HG02943 (cell line): ENCODE data around the gene OR5C1.
"Not testable (repeated sequence)": the region's sequence is repeated elsewhere in the genome, so short reads cannot be mapped to it uniquely, and the experiment has no call there.

Experiments
- ATAC-seq: cut with Tn5 transposase; IDR thresholded peaks from one replicate; pipeline ENCODE4 v1.9.1; 2021; ENCODE audit warnings: mild to moderate bottlenecking, low read depth, moderate library complexity; ENCODE audit not compliant: unreplicated experiment

Gene OR5C1

GRCh38 chr9:122788831-122789230, at the start of gene OR5C1:
Gene OR5C1, plus strand, starts transcription at chr9:122788933. Its CDS starts 0 bp downstream, at chr9:122788933.
- no peak for ATAC-seq

GRCh38 chr9:122742003-122742402, 46.7 kb upstream of the OR5C1 start, which contains the start of gene OR1L6:
Gene OR1L6, plus strand, starts transcription at chr9:122742303. Its CDS starts 7,545 bp downstream, at chr9:122749848.
- ATAC-seq = no peak

GRCh38 chr9:122754825-122755224, 33.9 kb upstream of the OR5C1 start:
- ATAC-seq = no peak

GRCh38 chr9:122767817-122768216, 20.9 kb upstream of the OR5C1 start:
- no peak for ATAC-seq

DNA sequence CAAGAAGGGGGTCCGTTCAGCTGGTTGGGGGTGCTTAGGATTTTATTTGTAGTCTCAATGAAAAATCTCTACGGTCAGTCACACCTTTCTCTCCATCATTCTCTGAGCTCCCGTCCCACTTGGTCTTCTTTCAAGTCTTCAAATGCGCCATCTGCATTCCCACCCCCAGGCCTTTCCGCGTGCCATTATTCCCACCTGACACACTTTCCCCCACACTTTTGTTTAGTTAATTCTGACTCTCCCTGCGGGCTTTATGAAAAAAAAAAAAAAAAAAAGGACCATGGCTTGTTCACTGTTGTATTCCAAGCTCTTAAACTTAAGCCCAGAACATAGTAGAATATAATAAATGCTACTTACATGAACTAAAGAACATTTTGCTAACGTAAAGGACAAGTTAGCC, 11.7 kb upstream of the OR5C1 start:
- ATAC-seq = no peak

GRCh38 chr9:122777935-122778627, 10.7 kb upstream of the OR5C1 start:
- no peak for ATAC-seq

GRCh38 chr9:122779181-122779580, 9.6 kb upstream of the OR5C1 start:
- no peak for ATAC-seq

GRCh38 chr9:122780026-122780425, 8.7 kb upstream of the OR5C1 start:
- ATAC-seq = no peak

- no peak for ATAC-seq
These were observed 7.1 kb upstream of the OR5C1 start for GRCh38 chr9:122781671-122782070.

GRCh38 chr9:122785269-122785668, 3.5 kb upstream of the OR5C1 start:
- ATAC-seq = no peak

DNA sequence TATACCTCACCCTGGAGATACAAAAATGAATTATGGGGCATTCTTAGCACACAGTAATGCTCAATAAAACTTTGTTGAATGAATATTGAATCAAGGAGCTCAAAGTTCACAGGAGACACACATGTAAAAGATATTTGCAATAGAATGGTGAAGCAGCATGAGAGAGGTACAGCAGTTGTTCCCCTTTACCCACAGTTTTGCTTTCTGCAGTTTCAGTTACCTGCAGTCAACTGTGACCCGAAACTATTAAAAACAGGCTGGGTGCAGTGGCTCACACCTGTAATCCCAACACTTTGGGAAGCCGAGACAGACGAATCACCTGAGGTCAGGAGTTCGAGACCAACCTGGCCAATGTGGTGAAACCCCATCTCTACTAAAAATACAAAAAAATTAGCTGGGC, 2.4 kb upstream of the OR5C1 start:
- ATAC-seq = no peak

- ATAC-seq = no peak
These were observed 718 bp downstream of the OR5C1 start for GRCh38 chr9:122789256-122790046.

DNA sequence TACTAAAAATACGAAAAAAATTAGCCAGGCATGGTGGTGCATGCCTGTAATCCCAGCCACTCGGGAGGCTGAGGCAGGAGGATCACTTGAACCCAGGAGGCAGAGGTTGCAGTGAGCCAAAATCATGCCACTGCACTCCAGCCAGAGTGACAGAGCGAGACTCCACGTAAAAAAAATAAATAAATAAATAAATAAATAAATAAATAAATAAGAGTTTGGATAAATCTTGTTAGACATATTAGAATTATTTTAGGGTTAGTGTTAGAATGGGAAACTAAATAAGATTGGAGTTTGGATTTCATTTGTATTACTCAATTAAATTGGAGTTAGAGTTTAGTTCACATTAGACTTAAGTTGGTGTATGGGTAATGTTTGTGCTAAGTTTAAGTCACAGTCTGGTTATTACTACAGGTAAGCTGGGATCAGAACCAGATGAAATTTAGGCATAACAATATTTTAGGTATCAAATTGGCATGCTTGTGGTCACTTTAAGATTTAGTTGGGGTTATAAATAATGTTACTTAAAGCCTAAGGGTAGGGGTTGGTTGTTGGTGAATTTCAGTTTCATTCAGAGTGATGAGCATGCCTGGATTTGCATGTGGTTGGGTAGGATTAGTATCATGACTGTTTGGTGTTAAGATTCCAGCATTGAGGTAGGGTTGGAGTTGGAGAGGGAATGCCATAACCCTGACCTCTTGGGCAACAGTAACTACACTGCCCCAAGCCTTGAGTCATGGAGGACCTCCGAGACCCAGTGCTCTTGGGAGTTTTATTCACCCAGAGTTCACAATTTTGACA, 3.3 kb downstream of the OR5C1 start:
- no peak for ATAC-seq

DNA sequence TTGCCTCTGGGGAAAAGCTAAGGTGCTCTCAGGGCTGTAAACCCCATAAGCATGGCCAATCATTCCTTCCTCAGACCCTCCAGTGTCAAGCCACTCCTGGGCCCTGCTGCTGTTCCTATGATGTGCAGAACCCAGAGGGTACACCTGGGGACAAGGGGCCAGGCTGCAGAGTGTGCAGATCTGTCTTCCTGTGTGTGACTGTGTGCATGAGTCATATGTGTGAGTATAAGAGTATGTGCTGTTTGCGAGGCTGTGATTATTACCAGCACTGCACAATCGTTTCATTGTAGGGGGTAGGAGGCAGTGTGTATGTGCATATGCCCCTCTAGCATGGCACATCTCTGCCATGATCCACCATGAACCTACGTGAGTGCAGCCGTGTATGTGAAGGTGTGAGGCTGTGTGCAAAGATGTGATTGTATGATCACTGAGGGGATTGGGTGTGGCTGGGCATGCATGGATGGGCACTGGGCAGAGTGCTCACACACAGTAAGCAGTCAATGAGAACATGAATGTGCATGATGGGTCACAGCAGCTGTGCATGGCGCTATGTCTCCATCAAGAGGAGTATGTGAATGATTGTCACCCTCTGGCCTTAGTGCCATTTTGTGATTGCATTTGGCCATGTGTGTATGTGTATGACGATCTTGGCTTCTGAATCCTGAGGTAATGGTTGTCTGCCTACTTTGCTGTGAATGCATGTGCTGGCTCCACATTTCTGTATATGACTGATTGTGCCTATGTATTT, 8.8 kb downstream of the OR5C1 start:
- no peak for ATAC-seq

DNA sequence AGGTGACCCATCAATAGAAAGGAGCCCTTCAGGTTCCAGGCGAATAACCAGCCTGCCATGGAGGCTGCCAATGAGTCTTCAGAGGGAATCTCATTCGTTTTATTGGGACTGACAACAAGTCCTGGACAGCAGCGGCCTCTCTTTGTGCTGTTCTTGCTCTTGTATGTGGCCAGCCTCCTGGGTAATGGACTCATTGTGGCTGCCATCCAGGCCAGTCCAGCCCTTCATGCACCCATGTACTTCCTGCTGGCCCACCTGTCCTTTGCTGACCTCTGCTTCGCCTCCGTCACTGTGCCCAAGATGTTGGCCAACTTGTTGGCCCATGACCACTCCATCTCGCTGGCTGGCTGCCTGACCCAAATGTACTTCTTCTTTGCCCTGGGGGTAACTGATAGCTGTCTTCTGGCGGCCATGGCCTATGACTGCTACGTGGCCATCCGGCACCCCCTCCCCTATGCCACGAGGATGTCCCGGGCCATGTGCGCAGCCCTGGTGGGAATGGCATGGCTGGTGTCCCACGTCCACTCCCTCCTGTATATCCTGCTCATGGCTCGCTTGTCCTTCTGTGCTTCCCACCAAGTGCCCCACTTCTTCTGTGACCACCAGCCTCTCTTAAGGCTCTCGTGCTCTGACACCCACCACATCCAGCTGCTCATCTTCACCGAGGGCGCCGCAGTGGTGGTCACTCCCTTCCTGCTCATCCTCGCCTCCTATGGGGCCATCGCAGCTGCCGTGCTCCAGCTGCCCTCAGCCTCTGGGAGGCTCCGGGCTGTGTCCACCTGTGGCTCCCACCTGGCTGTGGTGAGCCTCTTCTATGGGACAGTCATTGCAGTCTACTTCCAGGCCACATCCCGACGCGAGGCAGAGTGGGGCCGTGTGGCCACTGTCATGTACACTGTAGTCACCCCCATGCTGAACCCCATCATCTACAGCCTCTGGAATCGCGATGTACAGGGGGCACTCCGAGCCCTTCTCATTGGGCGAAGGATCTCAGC, 11.6 kb downstream of the OR5C1 start, which contains the start of gene OR1K1:
Gene OR1K1 (plus strand): TSS at position 58 of the 995 bp plus-strand sequence. CDS start 0 bp downstream, at position 58.
- no peak for ATAC-seq

- ATAC-seq = no peak
These were observed 17.9 kb downstream of the OR5C1 start for GRCh38 chr9:122806661-122807060.

GRCh38 chr9:122807271-122807900, 18.7 kb downstream of the OR5C1 start:
- ATAC-seq = no peak

DNA sequence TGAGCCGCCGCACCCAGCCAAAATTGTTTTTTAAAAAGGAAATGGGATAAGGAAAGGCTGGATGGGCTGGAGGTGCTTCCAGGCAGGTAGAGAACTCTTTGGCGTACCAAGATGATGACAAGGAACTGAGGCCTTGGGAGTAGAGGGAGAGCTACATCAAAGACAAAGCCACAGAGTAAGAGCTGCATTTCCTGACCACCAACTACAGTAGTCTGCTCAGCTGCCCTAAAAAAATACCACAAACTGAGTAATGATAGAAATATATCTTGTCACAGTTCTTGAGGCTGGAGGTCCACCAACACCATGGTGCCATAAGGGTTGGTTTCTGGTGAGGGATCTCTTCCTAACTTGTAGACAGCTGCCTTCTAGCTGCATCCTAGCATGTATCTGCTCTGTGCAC, 19.4 kb downstream of the OR5C1 start:
- ATAC-seq = no peak

- not testable (repeated sequence) for ATAC-seq
These were observed 20.5 kb downstream of the OR5C1 start for GRCh38 chr9:122809261-122809660.
